ENCODE results near the gene ATP13A1.

- TF ChIP-seq CTCF (IDR thresholded peaks at IDR 0.05): no peak
- TF ChIP-seq POLR2A (IDR thresholded peaks at IDR 0.05): no peak
Observed at GRCh38 chr19:19674315-19674714, 10.8 kb upstream of the ATP13A1 start.

Measured in vagina (tissue), 2 donors.